Central memory CD4-positive, alpha-beta T cell (primary cell): Measurements from ENCODE around the gene CTDSP2.
"Not testable (repeated sequence)": the region's sequence is repeated elsewhere in the genome, so short reads cannot be mapped to it uniquely, and the experiment has no call there.

Source experiments
- DNase-seq: peaks from one replicate; pipeline ENCODE4 v3.0.0; 2022

The CTDSP2 gene

GRCh38 chr12:57852200-57852599 is 5.7 kb upstream of the CTDSP2 start:
- DNase-seq, result no peak

GRCh38 chr12:57851552-57851951 is 5.0 kb upstream of the CTDSP2 start:
- no peak for DNase-seq

GRCh38 chr12:57850854-57851430 is 4.4 kb upstream of the CTDSP2 start:
- DNase-seq, result no peak

GRCh38 chr12:57849447-57849846 is 2.9 kb upstream of the CTDSP2 start:
- DNase-seq, result not testable (repeated sequence)

- DNase-seq, result no peak
Observed at GRCh38 chr12:57849035-57849434, 2.5 kb upstream of the CTDSP2 start.

GRCh38 chr12:57848208-57848607 is 1.7 kb upstream of the CTDSP2 start:
- no peak for DNase-seq

- peak; percentile 39 for DNase-seq
Observed at GRCh38 chr12:57846285-57846576, 298 bp downstream of the CTDSP2 start.

GRCh38 chr12:57845478-57846284 is 848 bp downstream of the CTDSP2 start:
- peak; percentile 55 for DNase-seq

- DNase-seq, result no peak
Observed at GRCh38 chr12:57844709-57845477, 1.6 kb downstream of the CTDSP2 start.

- DNase-seq, result peak; percentile 42
Observed at GRCh38 chr12:57842342-57843294, 3.9 kb downstream of the CTDSP2 start.

- no peak for DNase-seq
Observed at GRCh38 chr12:57841445-57841844, 5.1 kb downstream of the CTDSP2 start.

GRCh38 chr12:57840726-57841125 is 5.8 kb downstream of the CTDSP2 start:
- no peak for DNase-seq

- no peak for DNase-seq
Observed at GRCh38 chr12:57839996-57840395, 6.5 kb downstream of the CTDSP2 start.

- DNase-seq, result peak; percentile 31
Observed at GRCh38 chr12:57838594-57839302, 7.8 kb downstream of the CTDSP2 start.

- peak; percentile 35 for DNase-seq
Observed at GRCh38 chr12:57837864-57838562, 8.5 kb downstream of the CTDSP2 start.

- DNase-seq, result peak; percentile 47
Observed at GRCh38 chr12:57836442-57837375, 9.8 kb downstream of the CTDSP2 start.

GRCh38 chr12:57835366-57836288 is 10.9 kb downstream of the CTDSP2 start:
- DNase-seq, result no peak

- no peak for DNase-seq
Observed at GRCh38 chr12:57834086-57834876, 12.2 kb downstream of the CTDSP2 start.
